HepG2 (cell line): ENCODE measurements around the gene CHRNG.

Source experiments
- ATF7 ChIP-seq, 2 experiments: fragments of 450-650 bp in 1 of 2; sonication (generic) in 1 of 2; formaldehyde crosslinking in 1 of 2; IDR thresholded peaks; 2 replicates each; pipeline versions ENCODE4 v1.4.0 to v1.6.1; 2016 to 2020; ENCODE audit warnings: antibody characterized with exemption in 1 of 2, mild to moderate bottlenecking in 1 of 2, missing genetic modification reagents in 1 of 2
- CREM ChIP-seq, 2 experiments: sonication (generic) in 1 of 2; formaldehyde crosslinking in 1 of 2; IDR thresholded peaks; 2 replicates each; pipeline versions ENCODE4 v1.4.0 to v1.6.1; 2016 to 2020; ENCODE audit warnings: antibody characterized with exemption in 1 of 2, mild to moderate bottlenecking in 1 of 2, missing genetic modification reagents in 1 of 2
- CTCF ChIP-seq: sonication (generic); formaldehyde crosslinking; IDR thresholded peaks from 2 replicates; pipeline ENCODE4 v1.5.0; 2020; ENCODE audit warnings: mild to moderate bottlenecking, missing genetic modification reagents, moderate library complexity
- KAT7 ChIP-seq: IDR thresholded peaks from 2 replicates; pipeline ENCODE4 v1.6.1; 2018; ENCODE audit warnings: borderline replicate concordance, missing compliant biosample characterization
- MAFK ChIP-seq, 2 experiments: IDR thresholded peaks in 1 of 2; conservative IDR thresholded peaks in 1 of 2; 2 replicates each; pipeline ENCODE4 v1.6.1; 2011; ENCODE audit warnings: improper control_type of control experiment in 2 of 2, low read length in 2 of 2
- ZBTB39 ChIP-seq: sonication (generic); formaldehyde crosslinking; IDR thresholded peaks from 2 replicates; pipeline ENCODE4 v1.5.0; 2020; ENCODE audit warnings: missing genetic modification reagents
- ZNF687 ChIP-seq: sonication (generic); formaldehyde crosslinking; IDR thresholded peaks from 2 replicates; pipeline ENCODE4 v1.5.1; 2020; ENCODE audit warnings: mild to moderate bottlenecking, missing genetic modification reagents, moderate library complexity

GRCh38 chr2:232520489-232520888 lies 19.0 kb upstream of the CHRNG start:
- TF ChIP-seq KAT7 (CRISPR knock-in tag), result no peak
- TF ChIP-seq ZNF687 (CRISPR knock-in tag), result no peak
- peak; percentile 20; the same call in 1 of the 2 replicates for TF ChIP-seq CTCF (CRISPR knock-in tag)
- TF ChIP-seq CREM (IDR thresholded peaks at IDR 0.05), result no peak
- no peak for TF ChIP-seq CREM (CRISPR knock-in tag; IDR thresholded peaks at IDR 0.05)
- TF ChIP-seq MAFK (conservative IDR thresholded peaks at IDR 0.05 in 1 of 2, IDR thresholded peaks at IDR 0.05 in 1 of 2; ENCODE audit: low read length in 2 of 2), result no peak
- no peak for TF ChIP-seq ZBTB39 (CRISPR knock-in tag)
- no peak for TF ChIP-seq ATF7 (IDR thresholded peaks at IDR 0.05)
- no peak for TF ChIP-seq ATF7 (CRISPR knock-in tag; IDR thresholded peaks at IDR 0.05)
